HepG2 (cell line): ENCODE results near the gene ARHGEF12. TPM values are rescaled to one million over a fixed set of nuclear protein-coding genes. Genes with fewer than 3 reads are reported as not detected.

Experiments used
- ATAC-seq: fragments of 200-7000 bp; cut with Tn5 transposase; 3 replicates; pipeline ENCODE4 v1.9.1; 2020; ENCODE audit warnings: mild to moderate bottlenecking, moderate library complexity
- BruUV-seq: library from RNA; stranded (reverse); fragments of 400-500 nt; replicated peaks from 2 replicates; lab custom pipeline; 2021; lab: Mats Ljungman, UMichigan
- CTCF ChIA-PET: fragments of 300-600 bp; formaldehyde crosslinking; extraction: SDS; loops from one replicate; lab custom pipeline; 2021; ENCODE audit warnings: low total read pairs, inconsistent platforms, low intra/inter-chr PET ratio; lab: Yijun Ruan, JAX
- POLR2A ChIA-PET: fragments of 350-600 bp; sonication (Branson Sonifier 250); formaldehyde crosslinking; loops from one replicate; lab custom pipeline; 2020; ENCODE audit warnings: antibody characterized with exemption, inconsistent platforms; lab: Yijun Ruan, JAX
- DNase-seq: peaks from one replicate; pipeline ENCODE4 v3.0.0-alpha.2; 2015; ENCODE audit warnings: low spot score
- FAIRE-seq: peaks from 3 replicates; lab custom pipeline; 2011; peaks lifted over from hg19 to GRCh38; lab: Jason Lieb, UNC
- H2AFZ ChIP-seq: one replicate; pipeline ENCODE4 v1.6.1; 2011; ENCODE audit warnings: low read length, inconsistent platforms
- H3K27ac ChIP-seq: fragments of 300-600 bp; 3 replicates; pipeline ENCODE4 v1.8.0; 2011; ENCODE audit warnings: mixed run types, mild to moderate bottlenecking, mixed read lengths, low read length, inconsistent platforms; ENCODE audit not compliant: insufficient read depth; ENCODE audit errors: extremely low read length
- H3K27me3 ChIP-seq, 2 experiments: fragments of 200-600 bp in 1 of 2; 2 replicates in 1 of 2; 3 replicates in 1 of 2; pipeline versions ENCODE4 v1.6.0 to v1.8.0; 2011; ENCODE audit warnings: low read length in 2 of 2, mild to moderate bottlenecking in 2 of 2, moderate library complexity in 2 of 2, inconsistent platforms in 1 of 2; ENCODE audit not compliant: insufficient read depth in 2 of 2, control insufficient read depth in 1 of 2
- H3K36me3 ChIP-seq, 2 experiments: fragments of 200-600 bp in 1 of 2; replicated peaks in 1 of 2; 2 replicates in 1 of 2; 3 replicates in 1 of 2; pipeline versions ENCODE4 v1.5.1 to v1.8.0; 2011; ENCODE audit warnings: low read length in 2 of 2, inconsistent platforms in 1 of 2; ENCODE audit not compliant: insufficient read depth in 2 of 2, control insufficient read depth in 1 of 2
- H3K4me1 ChIP-seq: 2 replicates; pipeline ENCODE4 v1.5.1; 2012; ENCODE audit warnings: low read length, inconsistent platforms; ENCODE audit not compliant: insufficient read depth
- H3K4me2 ChIP-seq: 2 replicates; pipeline ENCODE4 v1.6.0; 2011; ENCODE audit warnings: low read depth, low read length, inconsistent platforms
- H3K4me3 ChIP-seq, 3 experiments: fragments of 200-600 bp in 1 of 3; sonication (generic), shearing (Covaris generic) in 1 of 3; replicated peaks in 1 of 3; 2 replicates each; pipeline ENCODE4 v1.5.1; 2011 to 2016; ENCODE audit warnings: low read length in 3 of 3, inconsistent platforms in 2 of 3, low read depth in 2 of 3, mild to moderate bottlenecking in 2 of 3, control low read depth in 1 of 3, mixed read lengths in 1 of 3; ENCODE audit not compliant: insufficient read depth in 1 of 3
- H3K79me2 ChIP-seq: one replicate; pipeline ENCODE4 v1.6.1; 2011; ENCODE audit warnings: low read length, inconsistent platforms; ENCODE audit not compliant: insufficient read depth
- H3K9ac ChIP-seq: 2 replicates; pipeline ENCODE4 v1.6.0; 2011; ENCODE audit warnings: mild to moderate bottlenecking, low read depth, low read length, inconsistent platforms; ENCODE audit not compliant: insufficient read depth
- H3K9me3 ChIP-seq: 2 replicates; pipeline ENCODE4 v1.5.1; 2012; ENCODE audit warnings: mild to moderate bottlenecking, low read length
- H4K20me1 ChIP-seq: 2 replicates; pipeline ENCODE4 v1.6.0; 2011; ENCODE audit warnings: inconsistent platforms, mild to moderate bottlenecking, low read length, moderate library complexity; ENCODE audit not compliant: insufficient read depth
- ARID3A ChIP-seq: IDR thresholded peaks from 2 replicates; pipeline ENCODE4 v1.6.1; 2012; ENCODE audit warnings: low read depth, low read length, improper control_type of control experiment
- DRAP1 ChIP-seq: IDR thresholded peaks from 2 replicates; pipeline ENCODE4 v1.6.1; 2016; ENCODE audit warnings: missing genetic modification reagents, missing compliant biosample characterization
- LRRFIP1 ChIP-seq: sonication (generic); formaldehyde crosslinking; conservative IDR thresholded peaks from 2 replicates; pipeline ENCODE4 v1.4.0; 2020; ENCODE audit warnings: missing genetic modification reagents
- MTA1 ChIP-seq: sonication (generic); formaldehyde crosslinking; IDR thresholded peaks from 2 replicates; pipeline ENCODE4 v1.4.0; 2020; ENCODE audit warnings: missing genetic modification reagents, mild to moderate bottlenecking, borderline replicate concordance
- ZEB1 ChIP-seq: IDR thresholded peaks from 2 replicates; pipeline ENCODE4 v1.6.1; 2012; ENCODE audit warnings: mild to moderate bottlenecking, low read depth, inconsistent platforms; ENCODE audit not compliant: insufficient replicate concordance
- ZNF138 ChIP-seq: sonication (generic); formaldehyde crosslinking; IDR thresholded peaks from 2 replicates; pipeline ENCODE4 v1.5.0; 2020; ENCODE audit warnings: mild to moderate bottlenecking, low read depth, missing genetic modification reagents
- ZNF260 ChIP-seq: sonication (generic); formaldehyde crosslinking; IDR thresholded peaks from 2 replicates; pipeline ENCODE4 v1.4.0; 2020; ENCODE audit warnings: missing genetic modification reagents, low read depth, mild to moderate bottlenecking, borderline replicate concordance
- ZNF33A ChIP-seq: sonication (generic); formaldehyde crosslinking; IDR thresholded peaks from 2 replicates; pipeline ENCODE4 v1.5.1; 2020; ENCODE audit warnings: missing genetic modification reagents, mild to moderate bottlenecking, moderate library complexity, borderline replicate concordance
- ZNF720 ChIP-seq: sonication (generic); formaldehyde crosslinking; IDR thresholded peaks from 2 replicates; pipeline ENCODE4 v1.4.0; 2020; ENCODE audit warnings: missing genetic modification reagents
- WGBS: methylation state at CpG from one replicate; pipeline ENCODE4 v1.1.6; 2017; ENCODE audit warnings: low lambda C conversion rate; 5-methylcytosine and 5-hydroxymethylcytosine counted together
- in situ Hi-C: cut with HindIII; loops from 2 replicates; pipeline ENCODE4 v1.10.0; 2017; ENCODE audit warnings: low pct_unique_long_range_greater_than_20kb; ENCODE audit not compliant: extremely low pct_ligation_motif_present
- intact Hi-C: fragments of 100-400 bp; cut with micrococcal nuclease; formaldehyde crosslinking; loops from one replicate; pipeline ENCODE4 v1.10.0; 2022; ENCODE audit not compliant: unreplicated experiment
- polyA plus RNA-seq, 8 experiments: library from polyadenylated mRNA; depleted of rRNA in 3 of 8; stranded (reverse) in 7 of 8; unstranded in 1 of 8; fragments of >200 nt; fragmentation: Illumina TruSeq in 4 of 8; extraction: Trizol in 4 of 8; gene quantifications; 2 replicates each; pipeline versions ENCODE4 v1.2.1 to v1.2.3, GENCODE V29; 2011 to 2016; ENCODE audit warnings: low read depth in 4 of 8, missing spikeins in 1 of 8, mixed read lengths in 1 of 8; ENCODE audit not compliant: insufficient read depth in 1 of 8
- total RNA-seq, 5 experiments: library from RNA; depleted of rRNA; stranded (reverse); fragments of >200 nt; fragmentation: Illumina TruSeq; extraction: Trizol; gene quantifications; 2 replicates each; pipeline ENCODE4 v1.2.3, GENCODE V29; 2016; ENCODE audit warnings: low read depth in 1 of 5

ARHGEF12 gene
- total and polyA plus RNA-seq, 2 of the 13 experiments (the other 11 are each of a cell fraction or from before 2014, with no cell fraction given): 17.9 to 54.4 TPM

GRCh38 chr11:120333801-120334200 lies 2.4 kb upstream of the ARHGEF12 start:
- no peak overlapping the region for H3K9ac ChIP-seq
- intact Hi-C loops (loop anchor here (2.0 kb wide), 1 partner anchor 67 kb away; no protein-coding TSS in a partner anchor), in situ Hi-C loops (no loop called here)
- H3K9me3 ChIP-seq: no peaks in the 10 kb centered on the region
- peaks cover 22% of the 10 kb centered on the region for H3K79me2 ChIP-seq
- CTCF ChIA-PET: interaction anchor here (1.6 kb wide), 1 partner anchor 177 kb away, joined by 6 read pairs; the partner anchor contains the start of gene GRIK4
- peaks cover 9% of the 10 kb centered on the region; the same call in 1 of the 2 replicates for H3K4me1 ChIP-seq
- no peak overlapping the region for H3K27ac ChIP-seq
- H3K4me2 ChIP-seq: no peak overlapping the region
- WGBS: 90% methylated on average over 1 of the region's 1 CpG
- H4K20me1 ChIP-seq: no peaks in the 10 kb centered on the region
- FAIRE-seq: no peak
- BruUV-seq: no TSS peak
- ATAC-seq: no peak
- no peak for TF ChIP-seq ZEB1
- TF ChIP-seq, all 625 proteins: peak for 0
- peaks cover 0 to 2% of the 10 kb centered on the region in 2 experiments; a peak in 2 of 5 replicates for H3K36me3 ChIP-seq
- no peak overlapping the region for H2AFZ ChIP-seq
- DNase-seq: no peak
- POLR2A ChIA-PET: no interaction called here
- H3K27me3 ChIP-seq: no peaks in the 10 kb centered on the region; a peak in 1 of 5 replicates
- H3K4me3 ChIP-seq: no peak overlapping the region

- no TSS peak for BruUV-seq
- Histone ChIP-seq H3K9me3 (no peaks in the 10 kb centered on the region), H2AFZ (no peak overlapping the region), H3K4me3 (no peak overlapping the region), H3K27me3 (no peaks in the 10 kb centered on the region; a peak in 1 of 5 replicates), H3K36me3 (peaks cover 0 to 2% of the 10 kb centered on the region in 2 experiments; a peak in 2 of 5 replicates), H3K9ac (no peak overlapping the region), H4K20me1 (peaks cover 2% of the 10 kb centered on the region), H3K79me2 (peaks cover 27% of the 10 kb centered on the region), H3K4me1 (peaks cover 14% of the 10 kb centered on the region), H3K4me2 (no peak overlapping the region), H3K27ac (no peak overlapping the region)
- DNase-seq (no peak), FAIRE-seq (no peak), ATAC-seq (no peak)
- POLR2A ChIA-PET: interaction anchor here (1.0 to 2.4 kb wide), 4 partner anchors 9 to 149 kb away, joined by 4 to 11 read pairs (median 4); partner anchors contain the start of gene TLCD5
- intact Hi-C loops (loop anchor here (2.0 kb wide), 1 partner anchor 66 kb away; no protein-coding TSS in a partner anchor), in situ Hi-C loops (no loop called here)
- CTCF ChIA-PET: interaction anchor here (0.7 to 1.6 kb wide), 3 partner anchors 97 to 177 kb away, joined by 3 to 6 read pairs (median 4); partner anchors contain the start of gene GRIK4
- 28% methylated on average over 1 of the region's 1 CpG for WGBS
- no peak for TF ChIP-seq MTA1 (CRISPR knock-in tag)
- TF ChIP-seq LRRFIP1 (CRISPR knock-in tag): no peak
- no peak for TF ChIP-seq ZNF138 (CRISPR knock-in tag)
- TF ChIP-seq ZNF260 (CRISPR knock-in tag): no peak
- TF ChIP-seq ARID3A: no peak
- TF ChIP-seq DRAP1: no peak
- TF ChIP-seq ZNF720 (CRISPR knock-in tag): no peak
- TF ChIP-seq ZNF33A: no peak
Measured at GRCh38 chr11:120334332-120334731, 1.9 kb upstream of the ARHGEF12 start.
